Fibroblast of villous mesenchyme (primary cell): ENCODE data around the gene SPATA25. TPM values are rescaled to one million over a fixed set of nuclear protein-coding genes. Genes with fewer than 3 reads are reported as not detected.

Source experiments
- DNase-seq: peaks from one replicate; pipeline ENCODE4 v3.0.0-alpha.2; 2010; ENCODE audit warnings: low read depth
- H3K4me3 ChIP-seq: 2 replicates; pipeline ENCODE4 v1.5.1; 2011; ENCODE audit warnings: low read depth, mild to moderate bottlenecking, low read length
- CTCF ChIP-seq: IDR thresholded peaks from 2 replicates; pipeline ENCODE4 v1.5.1; 2012; ENCODE audit warnings: low read depth, mild to moderate bottlenecking, low read length; ENCODE audit not compliant: insufficient read depth
- total RNA-seq: library from RNA; depleted of rRNA; stranded (reverse); fragments of >200 nt; gene quantifications from 2 replicates; pipeline ENCODE4 v1.2.3, GENCODE V29; 2012

Gene SPATA25
- total RNA-seq, 1 donor, result 0.43 TPM

- TF ChIP-seq CTCF, result no peak
- no peak for DNase-seq
- H3K4me3 ChIP-seq, result no peak overlapping the region
These were observed 10.9 kb upstream of the SPATA25 start for GRCh38 chr20:45898285-45898684.

GRCh38 chr20:45897692-45898091, 10.3 kb upstream of the SPATA25 start:
- TF ChIP-seq CTCF, result no peak
- H3K4me3 ChIP-seq, result no peak overlapping the region
- no peak for DNase-seq

GRCh38 chr20:45897289-45897688, 9.9 kb upstream of the SPATA25 start:
- no peak for TF ChIP-seq CTCF
- H3K4me3 ChIP-seq, result no peak overlapping the region

GRCh38 chr20:45896641-45897161, 9.3 kb upstream of the SPATA25 start:
- no peak for TF ChIP-seq CTCF
- DNase-seq, result no peak
- H3K4me3 ChIP-seq, result no peak overlapping the region

More at GRCh38 chr20:45897289-45897688, 9.9 kb upstream of the SPATA25 start:
- DNase-seq, result no peak

- no peak overlapping the region for H3K4me3 ChIP-seq
- TF ChIP-seq CTCF, result no peak
- no peak for DNase-seq
These were observed 7.4 kb upstream of the SPATA25 start for GRCh38 chr20:45894797-45895196.

- TF ChIP-seq CTCF, result no peak
- no peak overlapping the region for H3K4me3 ChIP-seq
These were observed 6.4 kb upstream of the SPATA25 start for GRCh38 chr20:45893831-45894230.

GRCh38 chr20:45892828-45893500, 5.5 kb upstream of the SPATA25 start:
- DNase-seq, result peak; percentile 14
- TF ChIP-seq CTCF, result no peak
- H3K4me3 ChIP-seq, result no peak overlapping the region

More at GRCh38 chr20:45893831-45894230, 6.4 kb upstream of the SPATA25 start:
- DNase-seq, result no peak
